GM12878 (cell line): ENCODE results near the gene BRAT1. TPM values are rescaled to one million over a fixed set of nuclear protein-coding genes. Genes with fewer than 3 reads are reported as not detected.

Experiments used
- ATAC-seq: fragments of 200-7000 bp; cut with Tn5 transposase; 3 replicates; pipeline ENCODE4 v1.9.1; 2020; ENCODE audit warnings: mild to moderate bottlenecking, moderate library complexity
- BruUV-seq: library from RNA; stranded (reverse); fragments of 400-500 nt; replicated peaks from 2 replicates; lab custom pipeline; 2021; lab: Mats Ljungman, UMichigan
- CTCF ChIA-PET: fragments of 300-600 bp; sonication (Branson Sonifier 250); formaldehyde crosslinking; extraction: SDS; loops from one replicate; lab custom pipeline; 2021; ENCODE audit warnings: inconsistent platforms; lab: Yijun Ruan, JAX
- POLR2A ChIA-PET: fragments of 350-600 bp; formaldehyde crosslinking; extraction: SDS; loops from one replicate; lab custom pipeline; 2021; ENCODE audit warnings: inconsistent platforms; lab: Charles Lee
- RAD21 ChIA-PET: fragments of 300-600 bp; sonication (Branson Sonifier 250); formaldehyde crosslinking; loops from one replicate; lab custom pipeline; 2023; ENCODE audit warnings: antibody characterized with exemption; ENCODE audit not compliant: unreplicated experiment; lab: Charles Lee
- SMC1A ChIA-PET: fragments of 300-600 bp; sonication (Branson Sonifier 250); formaldehyde crosslinking; loops from one replicate; lab custom pipeline; 2023; ENCODE audit not compliant: unreplicated experiment, uncharacterized antibody; lab: Charles Lee
- DNase-seq: peaks from one replicate; pipeline ENCODE4 v3.0.0-alpha.2; 2011; ENCODE audit warnings: low read depth, low spot score
- FAIRE-seq: peaks from 3 replicates; lab custom pipeline; 2011; peaks lifted over from hg19 to GRCh38; lab: Jason Lieb, UNC
- H2AFZ ChIP-seq: 2 replicates; pipeline ENCODE4 v1.6.0; 2011; ENCODE audit warnings: low read depth, low read length, control low read depth; ENCODE audit not compliant: control insufficient read depth
- H3K27ac ChIP-seq: 2 replicates; pipeline ENCODE4 v1.5.1; 2011; ENCODE audit warnings: control low read depth; ENCODE audit not compliant: control insufficient read depth, insufficient read depth
- H3K27me3 ChIP-seq, 2 experiments: replicated peaks in 1 of 2; 2 replicates each; pipeline versions ENCODE4 v1.6.0 to v1.6.1; 2011; ENCODE audit warnings: low read length in 1 of 2; ENCODE audit not compliant: control insufficient read depth in 2 of 2, insufficient read depth in 2 of 2
- H3K36me3 ChIP-seq, 2 experiments: 2 replicates each; pipeline ENCODE4 v1.5.1; 2011; ENCODE audit warnings: low read length in 1 of 2; ENCODE audit not compliant: control insufficient read depth in 2 of 2, insufficient read depth in 2 of 2
- H3K4me1 ChIP-seq: 2 replicates; pipeline ENCODE4 v1.6.1; 2011; ENCODE audit warnings: mild to moderate bottlenecking, low read length, moderate library complexity, mixed read lengths; ENCODE audit not compliant: control insufficient read depth, insufficient read depth
- H3K4me2 ChIP-seq: 2 replicates; pipeline ENCODE4 v1.6.0; 2011; ENCODE audit warnings: control low read depth; ENCODE audit not compliant: control insufficient read depth, insufficient read depth
- H3K4me3 ChIP-seq: fragments of 200-600 bp; sonication (generic); 2 replicates; pipeline ENCODE4 v1.5.1; 2016
- H3K79me2 ChIP-seq: 2 replicates; pipeline ENCODE4 v1.6.0; 2011; ENCODE audit warnings: low read length; ENCODE audit not compliant: control insufficient read depth, insufficient read depth
- H3K9ac ChIP-seq: 2 replicates; pipeline ENCODE4 v1.8.0; 2011; ENCODE audit warnings: low read length, control low read depth, mixed read lengths; ENCODE audit not compliant: control insufficient read depth, insufficient read depth
- H3K9me3 ChIP-seq: replicated peaks from 3 replicates; pipeline ENCODE4 v1.5.1; 2011; ENCODE audit warnings: mild to moderate bottlenecking, low read length; ENCODE audit not compliant: control insufficient read depth, insufficient read depth
- H4K20me1 ChIP-seq: 2 replicates; pipeline ENCODE4 v1.6.0; 2011; ENCODE audit not compliant: control insufficient read depth, insufficient read depth
- ATF2 ChIP-seq: IDR thresholded peaks from 2 replicates; pipeline ENCODE4 v1.6.1; 2012; ENCODE audit warnings: low read length, inconsistent platforms
- ATF7 ChIP-seq: fragments of 450-650 bp; IDR thresholded peaks from 2 replicates; pipeline ENCODE4 v1.6.1; 2016; ENCODE audit warnings: low read depth, mild to moderate bottlenecking
- CBFB ChIP-seq: IDR thresholded peaks from 2 replicates; pipeline ENCODE4 v1.6.1; 2016; ENCODE audit warnings: antibody characterized with exemption, low read depth
- FOXM1 ChIP-seq: IDR thresholded peaks from 2 replicates; pipeline ENCODE4 v1.6.1; 2012; ENCODE audit warnings: low read depth, mild to moderate bottlenecking, inconsistent platforms, low read length, moderate library complexity
- IKZF1 ChIP-seq: fragments of 450-650 bp; conservative IDR thresholded peaks from 2 replicates; pipeline ENCODE4 v1.6.1; 2017; ENCODE audit warnings: antibody characterized with exemption, mild to moderate bottlenecking
- MTA2 ChIP-seq: fragments of 450-650 bp; IDR thresholded peaks from 2 replicates; pipeline ENCODE4 v1.6.1; 2016; ENCODE audit warnings: low read depth, mild to moderate bottlenecking, moderate library complexity
- MTA3 ChIP-seq: IDR thresholded peaks from 2 replicates; pipeline ENCODE4 v1.6.1; 2012; ENCODE audit warnings: low read length, inconsistent platforms, borderline replicate concordance
- POLR2A ChIP-seq: IDR thresholded peaks from 2 replicates; pipeline ENCODE4 v1.6.1; 2011; ENCODE audit warnings: low read depth, mild to moderate bottlenecking, low read length
- PRDM15 ChIP-seq: fragments of 450-650 bp; formaldehyde crosslinking; IDR thresholded peaks from 2 replicates; pipeline ENCODE4 v1.4.0; 2020; ENCODE audit warnings: mild to moderate bottlenecking, moderate library complexity
- RFX5 ChIP-seq: IDR thresholded peaks from 2 replicates; pipeline ENCODE4 v1.6.1; 2011; ENCODE audit warnings: low read depth, low read length, improper control_type of control experiment
- SKIL ChIP-seq: fragments of 450-650 bp; IDR thresholded peaks from 2 replicates; pipeline ENCODE4 v1.6.1; 2017; ENCODE audit warnings: mild to moderate bottlenecking, low read depth, inconsistent platforms; ENCODE audit not compliant: poor library complexity, severe bottlenecking
- SMARCA5 ChIP-seq: fragments of 450-650 bp; IDR thresholded peaks from 2 replicates; pipeline ENCODE4 v1.6.1; 2017; ENCODE audit warnings: mild to moderate bottlenecking
- SUZ12 ChIP-seq: fragments of 200-600 bp; sonication (generic); IDR thresholded peaks from one replicate; pipeline ENCODE4 v1.6.1; 2018; ENCODE audit warnings: antibody characterized with exemption, mild to moderate bottlenecking; ENCODE audit not compliant: unreplicated experiment
- TAF1 ChIP-seq: IDR thresholded peaks from 2 replicates; pipeline ENCODE4 v1.6.1; 2011; ENCODE audit warnings: mild to moderate bottlenecking, low read depth, low read length, borderline replicate concordance
- TCF3 ChIP-seq: IDR thresholded peaks from 2 replicates; pipeline ENCODE4 v1.6.1; 2012; ENCODE audit warnings: low read depth, mild to moderate bottlenecking, low read length, borderline replicate concordance; ENCODE audit not compliant: insufficient read depth
- YY1 ChIP-seq: IDR thresholded peaks from 2 replicates; pipeline ENCODE4 v1.6.1; 2011; ENCODE audit warnings: low read depth, mild to moderate bottlenecking, low read length
- ZNF384 ChIP-seq: IDR thresholded peaks from 2 replicates; pipeline ENCODE4 v1.6.1; 2012; ENCODE audit warnings: low read depth, mild to moderate bottlenecking, low read length, improper control_type of control experiment, borderline replicate concordance
- WGBS: methylation state at CpG from one replicate; pipeline ENCODE4 v1.1.6; 2016; ENCODE audit warnings: low lambda C conversion rate; ENCODE audit not compliant: insufficient replicate concordance, insufficient coverage; ENCODE audit errors: missing lambda C conversion rate; 5-methylcytosine and 5-hydroxymethylcytosine counted together
- in situ Hi-C: fragments of 300-500 bp; cut with MboI; formaldehyde crosslinking; loops from 9 replicates; pipeline ENCODE4 v1.14.3; 2018; ENCODE audit warnings: mixed read lengths
- intact Hi-C: fragments of 100-400 bp; cut with micrococcal nuclease; formaldehyde crosslinking; loops from one replicate; pipeline ENCODE4 v1.14.2; 2022; ENCODE audit not compliant: unreplicated experiment
- polyA plus RNA-seq, 11 experiments: library from polyadenylated mRNA; depleted of rRNA in 4 of 11; unstranded in 6 of 11; stranded (reverse) in 5 of 11; fragments of >200 nt; fragmentation: Nextera tagmentation in 4 of 11; fragmentation: Illumina TruSeq in 1 of 11; extraction: Ambion mirVana in 4 of 11; extraction: Trizol in 1 of 11; gene quantifications; 1 replicate in 1 of 11; 2 replicates in 10 of 11; pipeline versions ENCODE4 v1.2.1 to v1.2.3, GENCODE V29; 2011 to 2016; ENCODE audit warnings: inconsistent platforms in 2 of 11, missing spikeins in 2 of 11, low read depth in 1 of 11
- total RNA-seq, 4 experiments: library from RNA; depleted of rRNA in 3 of 4; stranded (reverse); fragments of >200 nt in 3 of 4; fragmentation: Illumina TruSeq in 1 of 4; extraction: Trizol in 1 of 4; gene quantifications; 2 replicates each; pipeline versions ENCODE4 v1.2.1 to v1.2.3, GENCODE V29; 2013 to 2021

The BRAT1 gene
- total and polyA plus RNA-seq, 10 of the 15 experiments (the other 5 are each of a cell fraction or from before 2014, with no cell fraction given): 0.13 to 53.3 (median 16.0) TPM

- H3K79me2 ChIP-seq: no peaks in the 10 kb centered on the region
- intact Hi-C loops (no loop called here), in situ Hi-C loops (no loop called here)
- DNase-seq (no peak), FAIRE-seq (no peak), ATAC-seq (no peak; the same call in 2 of the 3 replicates)
- H3K36me3 ChIP-seq: peaks cover 2 to 5% of the 10 kb centered on the region in 2 experiments; a peak in 2 of 4 replicates
- ChIA-PET POLR2A (no interaction called here), SMC1A (interaction anchor here (0.8 kb wide), 1 partner anchor 10 kb away, joined by 3 read pairs; no protein-coding TSS in a partner anchor), CTCF (interaction anchor here (1.4 kb wide), 1 partner anchor 11 kb away, joined by 3 read pairs; no protein-coding TSS in a partner anchor), RAD21 (no interaction called here)
- no peak overlapping the region for H3K9ac ChIP-seq
- no peak overlapping the region for H3K4me2 ChIP-seq
- no peak overlapping the region for H2AFZ ChIP-seq
- TF ChIP-seq SKIL (no peak), ZNF384 (no peak), SUZ12 (no peak), TCF3 (no peak), CBFB (no peak), PRDM15 (CRISPR knock-in tag) (no peak), FOXM1 (no peak), RFX5 (no peak), ATF2 (no peak), ATF7 (no peak), YY1 (no peak), MTA2 (no peak), IKZF1 (no peak), POLR2A (no peak), TAF1 (no peak), MTA3 (no peak), SMARCA5 (no peak)
- no peak overlapping the region for H3K4me3 ChIP-seq
- H3K9me3 ChIP-seq: no peaks in the 10 kb centered on the region
- 96% methylated on average over 9 of the region's 9 CpGs for WGBS
- H3K27me3 ChIP-seq: no peaks in the 10 kb centered on the region
- H3K27ac ChIP-seq: no peak overlapping the region
- H4K20me1 ChIP-seq: no peaks in the 10 kb centered on the region
- no peaks in the 10 kb centered on the region for H3K4me1 ChIP-seq
- BruUV-seq: no TSS peak
These were observed 18.4 kb upstream of the BRAT1 start for GRCh38 chr7:2573761-2574160.
